ENCODE data around the gene GLIS1. TPM values are rescaled to one million over a fixed set of nuclear protein-coding genes. Genes with fewer than 3 reads are reported as not detected.

GLIS1 gene
- total RNA-seq, 1 donor from 2014 or later = 0.07 TPM

GRCh38 chr1:53654216-53655210 is 84.5 kb downstream of the GLIS1 start:
- peaks cover 14% of the 10 kb centered on the region for H3K4me1 Mint-ChIP-seq (ENCODE audit: low read depth, unreplicated experiment)
- peak overlapping the region; percentile 23 for H3K27ac ChIP-seq (ENCODE audit: low read depth, low read length)
- H3K9me3 ChIP-seq (ENCODE audit: insufficient read depth, low read depth, low read length) = no peaks in the 10 kb centered on the region
- H4K20me1 ChIP-seq (ENCODE audit: insufficient read depth, low read length) = peaks cover 95% of the 10 kb centered on the region
- peaks cover 43% of the 10 kb centered on the region for H3K27me3 Mint-ChIP-seq (ENCODE audit: low read depth, unreplicated experiment)
- no peak overlapping the region for H3K9ac ChIP-seq (ENCODE audit: low read length)
- peaks cover 3% of the 10 kb centered on the region for H3K36me3 Mint-ChIP-seq (ENCODE audit: low read depth, unreplicated experiment)
- no peak overlapping the region for H3K27ac Mint-ChIP-seq (ENCODE audit: unreplicated experiment)
- H2AFZ ChIP-seq (ENCODE audit: low read depth, low read length) = no peak overlapping the region
- FAIRE-seq (no peak), DNase-seq (ENCODE audit: low read depth) (peak; percentile 77)
- peaks cover 87% of the 10 kb centered on the region for H3K79me2 ChIP-seq (ENCODE audit: insufficient read depth, low read length)
- peak overlapping the region; percentile 57 for H3K4me2 ChIP-seq (ENCODE audit: low read length)
- H3K4me3 Mint-ChIP-seq (ENCODE audit: unreplicated experiment) = no peak overlapping the region
- H3K27me3 ChIP-seq (ENCODE audit: insufficient read depth, low read length) = no peaks in the 10 kb centered on the region
- no peak for TF ChIP-seq EZH2 (IDR thresholded peaks at IDR 0.05; ENCODE audit: insufficient read depth, low read length)
- TF ChIP-seq CTCF (IDR thresholded peaks at IDR 0.05; ENCODE audit: insufficient read depth, low read depth, low read length) = no peak
- no peaks in the 10 kb centered on the region for H3K9me3 Mint-ChIP-seq (ENCODE audit: unreplicated experiment)
- H3K4me1 ChIP-seq (ENCODE audit: insufficient read depth, low read length) = peaks cover 33% of the 10 kb centered on the region
- no peak overlapping the region for H3K4me3 ChIP-seq (ENCODE audit: insufficient read depth, low read depth, low read length)
- no peaks in the 10 kb centered on the region for H3K36me3 ChIP-seq (ENCODE audit: insufficient read depth, low read length)

GRCh38 chr1:53653631-53654030 is 85.3 kb downstream of the GLIS1 start:
- H3K9me3 ChIP-seq (ENCODE audit: insufficient read depth, low read depth, low read length) = no peaks in the 10 kb centered on the region
- H3K9me3 Mint-ChIP-seq (ENCODE audit: unreplicated experiment) = no peaks in the 10 kb centered on the region
- H3K9ac ChIP-seq (ENCODE audit: low read length) = no peak overlapping the region
- no peak overlapping the region for H3K27ac Mint-ChIP-seq (ENCODE audit: unreplicated experiment)
- H2AFZ ChIP-seq (ENCODE audit: low read depth, low read length) = no peak overlapping the region
- no peak for DNase-seq (ENCODE audit: low read depth)
- TF ChIP-seq EZH2 (IDR thresholded peaks at IDR 0.05; ENCODE audit: insufficient read depth, low read length) = no peak
- TF ChIP-seq CTCF (IDR thresholded peaks at IDR 0.05; ENCODE audit: insufficient read depth, low read depth, low read length) = no peak
- no peak overlapping the region for H3K4me3 Mint-ChIP-seq (ENCODE audit: unreplicated experiment)
- FAIRE-seq = no peak
- peaks cover 33% of the 10 kb centered on the region for H3K4me1 ChIP-seq (ENCODE audit: insufficient read depth, low read length)
- H3K4me1 Mint-ChIP-seq (ENCODE audit: low read depth, unreplicated experiment) = peaks cover 14% of the 10 kb centered on the region
- no peak overlapping the region for H3K27ac ChIP-seq (ENCODE audit: low read depth, low read length)
- no peaks in the 10 kb centered on the region for H3K27me3 ChIP-seq (ENCODE audit: insufficient read depth, low read length)
- H3K4me3 ChIP-seq (ENCODE audit: insufficient read depth, low read depth, low read length) = no peak overlapping the region
- H4K20me1 ChIP-seq (ENCODE audit: insufficient read depth, low read length) = peaks cover 87% of the 10 kb centered on the region
- H3K27me3 Mint-ChIP-seq (ENCODE audit: low read depth, unreplicated experiment) = peaks cover 39% of the 10 kb centered on the region
- no peaks in the 10 kb centered on the region for H3K36me3 ChIP-seq (ENCODE audit: insufficient read depth, low read length)
- peaks cover 3% of the 10 kb centered on the region for H3K36me3 Mint-ChIP-seq (ENCODE audit: low read depth, unreplicated experiment)
- H3K4me2 ChIP-seq (ENCODE audit: low read length) = no peak overlapping the region
- H3K79me2 ChIP-seq (ENCODE audit: insufficient read depth, low read length) = peaks cover 85% of the 10 kb centered on the region

DNA sequence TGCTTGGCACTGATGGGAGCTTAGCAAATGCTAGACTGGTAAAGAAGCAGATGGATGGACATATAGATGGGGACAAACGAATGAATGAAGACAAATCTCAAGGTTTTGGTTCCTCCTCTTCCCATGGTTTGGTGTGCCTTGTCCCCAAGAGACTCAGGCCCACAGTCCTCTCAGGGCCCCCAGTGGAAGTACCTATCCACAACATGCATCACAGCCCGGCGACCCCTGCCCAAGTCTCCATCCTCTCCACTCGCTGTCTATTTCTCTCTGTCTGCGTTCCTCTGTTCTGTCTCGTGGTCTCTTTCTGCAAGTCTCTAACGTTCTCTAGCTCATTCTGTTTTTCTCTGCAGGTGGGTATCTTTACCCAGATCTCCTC is 85.8 kb downstream of the GLIS1 start:
- peaks cover 3% of the 10 kb centered on the region for H3K36me3 Mint-ChIP-seq (ENCODE audit: low read depth, unreplicated experiment)
- no peak for FAIRE-seq
- TF ChIP-seq CTCF (IDR thresholded peaks at IDR 0.05; ENCODE audit: insufficient read depth, low read depth, low read length) (no peak), EZH2 (IDR thresholded peaks at IDR 0.05; ENCODE audit: insufficient read depth, low read length) (no peak)
- no peak overlapping the region for H3K4me3 ChIP-seq (ENCODE audit: insufficient read depth, low read depth, low read length)
- H3K27me3 Mint-ChIP-seq (ENCODE audit: low read depth, unreplicated experiment) = peaks cover 40% of the 10 kb centered on the region
- H3K4me2 ChIP-seq (ENCODE audit: low read length) = no peak overlapping the region
- peaks cover 14% of the 10 kb centered on the region for H3K4me1 Mint-ChIP-seq (ENCODE audit: low read depth, unreplicated experiment)
- H3K4me1 ChIP-seq (ENCODE audit: insufficient read depth, low read length) = peaks cover 33% of the 10 kb centered on the region
- peaks cover 85% of the 10 kb centered on the region for H3K79me2 ChIP-seq (ENCODE audit: insufficient read depth, low read length)
- H3K4me3 Mint-ChIP-seq (ENCODE audit: unreplicated experiment) = no peak overlapping the region
- no peak overlapping the region for H2AFZ ChIP-seq (ENCODE audit: low read depth, low read length)
- peaks cover 87% of the 10 kb centered on the region for H4K20me1 ChIP-seq (ENCODE audit: insufficient read depth, low read length)
- H3K9ac ChIP-seq (ENCODE audit: low read length) = no peak overlapping the region
- no peak for DNase-seq (ENCODE audit: low read depth)
- no peaks in the 10 kb centered on the region for H3K9me3 ChIP-seq (ENCODE audit: insufficient read depth, low read depth, low read length)
- no peaks in the 10 kb centered on the region for H3K9me3 Mint-ChIP-seq (ENCODE audit: unreplicated experiment)
- no peak overlapping the region for H3K27ac Mint-ChIP-seq (ENCODE audit: unreplicated experiment)
- H3K27me3 ChIP-seq (ENCODE audit: insufficient read depth, low read length) = no peaks in the 10 kb centered on the region
- no peaks in the 10 kb centered on the region for H3K36me3 ChIP-seq (ENCODE audit: insufficient read depth, low read length)
- H3K27ac ChIP-seq (ENCODE audit: low read depth, low read length) = no peak overlapping the region
